8988T (cell line): ENCODE data around the gene C18orf63.
"Not testable (repeated sequence)": the region's sequence is repeated elsewhere in the genome, so short reads cannot be mapped to it uniquely, and the experiment has no call there.

Source experiments
- DNase-seq: peaks from one replicate; pipeline ENCODE4 v3.0.0; 2011

C18orf63 gene

DNA sequence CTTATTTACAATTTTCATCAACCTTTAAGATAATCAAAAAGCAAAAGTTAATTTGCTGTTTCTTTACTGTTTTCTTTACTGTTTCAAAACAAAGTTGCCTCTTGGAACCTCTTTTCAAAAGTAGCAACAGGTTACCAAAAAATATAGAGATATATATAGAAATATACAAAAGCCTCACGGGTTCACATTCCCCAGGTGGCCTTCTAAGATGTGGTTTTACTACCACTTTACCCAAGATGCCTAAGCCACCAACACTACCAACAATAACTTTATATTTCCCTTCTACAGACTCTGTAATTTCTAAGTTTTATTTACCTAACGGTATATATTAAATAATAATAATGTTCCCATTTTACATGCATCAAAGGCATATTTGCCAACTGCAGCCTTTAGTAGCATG, 28.8 kb upstream of the C18orf63 start:
- DNase-seq = no peak

GRCh38 chr18:74288041-74288440, 27.6 kb upstream of the C18orf63 start:
- DNase-seq = no peak

DNA sequence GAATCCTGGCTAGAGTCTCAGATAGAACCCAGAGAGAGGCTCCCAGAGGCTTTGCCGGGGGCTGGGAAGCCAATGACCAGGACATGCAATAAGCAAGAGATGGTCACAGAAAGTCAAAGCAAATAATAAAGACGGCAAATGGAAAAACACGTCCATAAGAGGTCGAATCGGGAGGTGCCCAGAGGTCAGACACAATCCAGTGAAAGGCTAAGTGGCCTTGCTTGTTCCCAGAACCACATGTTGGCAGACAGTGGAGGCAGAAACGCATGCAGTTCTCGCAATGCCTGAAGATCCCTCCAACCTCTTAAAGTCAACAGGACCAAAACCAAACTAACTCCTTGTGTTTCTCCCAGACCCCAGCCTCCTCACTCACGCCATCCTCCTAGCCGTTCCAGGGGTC, 26.9 kb upstream of the C18orf63 start:
- no peak for DNase-seq

- DNase-seq = no peak
These were observed 26.5 kb upstream of the C18orf63 start for GRCh38 chr18:74289137-74289536.

DNA sequence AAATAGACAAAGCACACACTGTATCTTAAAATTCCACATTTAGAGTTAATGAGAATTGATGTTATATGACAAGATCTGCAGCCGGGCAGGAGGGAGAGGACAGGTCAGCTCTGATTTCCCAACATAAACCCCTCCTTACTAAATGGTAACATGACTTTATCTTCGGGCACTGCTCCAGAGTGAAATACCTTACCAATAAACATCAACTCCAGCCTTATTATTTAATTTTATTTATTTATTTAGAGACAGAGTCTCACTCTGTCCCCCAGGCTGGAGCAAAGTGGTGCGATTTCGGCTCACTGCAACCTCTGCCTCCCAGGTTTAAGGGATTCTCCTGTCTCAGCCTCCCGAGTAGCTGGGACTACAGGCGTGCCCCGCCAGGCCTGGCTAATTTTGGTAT, 25.6 kb upstream of the C18orf63 start:
- no peak for DNase-seq

- DNase-seq = no peak
These were observed 24.7 kb upstream of the C18orf63 start for GRCh38 chr18:74290794-74291471.

DNA sequence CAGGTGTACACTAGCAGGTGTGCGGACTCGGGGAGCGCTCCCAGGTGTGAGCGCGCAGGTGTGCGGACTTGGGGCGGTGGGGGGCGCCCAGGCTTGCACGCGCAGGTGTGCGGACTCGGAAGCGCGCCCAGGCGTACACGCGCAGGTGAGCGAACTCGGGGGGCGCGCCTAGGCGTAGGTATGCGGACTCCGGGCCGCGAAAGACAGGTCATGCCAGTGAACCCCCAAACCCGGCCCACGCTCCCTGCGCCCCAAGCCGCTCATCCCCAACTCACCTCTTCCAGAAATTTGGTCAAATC, 24.2 kb upstream of the C18orf63 start:
- no peak for DNase-seq

GRCh38 chr18:74291771-74292540, 23.7 kb upstream of the C18orf63 start, which contains the start of gene CYB5A:
Gene CYB5A (minus strand): TSS chr18:74291963. CDS start chr18:74291875, 88 bp downstream.
- DNase-seq = peak; percentile 72

DNA sequence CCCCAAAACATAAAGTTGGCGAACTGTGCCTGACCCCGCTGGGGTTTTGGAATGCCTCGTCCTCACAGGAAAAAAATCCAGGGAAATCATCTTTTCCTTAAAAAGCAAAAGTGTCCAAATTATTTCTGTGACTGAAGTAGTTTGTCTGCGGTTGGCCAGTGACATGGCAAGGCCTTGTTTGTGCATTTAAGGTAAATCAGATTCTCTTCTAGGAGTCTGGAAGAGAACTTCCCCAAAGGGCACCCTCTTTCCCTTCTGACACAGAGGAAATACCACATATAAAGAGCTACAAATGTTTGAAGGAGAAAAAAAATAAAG, 23.1 kb upstream of the C18orf63 start:
- no peak for DNase-seq

DNA sequence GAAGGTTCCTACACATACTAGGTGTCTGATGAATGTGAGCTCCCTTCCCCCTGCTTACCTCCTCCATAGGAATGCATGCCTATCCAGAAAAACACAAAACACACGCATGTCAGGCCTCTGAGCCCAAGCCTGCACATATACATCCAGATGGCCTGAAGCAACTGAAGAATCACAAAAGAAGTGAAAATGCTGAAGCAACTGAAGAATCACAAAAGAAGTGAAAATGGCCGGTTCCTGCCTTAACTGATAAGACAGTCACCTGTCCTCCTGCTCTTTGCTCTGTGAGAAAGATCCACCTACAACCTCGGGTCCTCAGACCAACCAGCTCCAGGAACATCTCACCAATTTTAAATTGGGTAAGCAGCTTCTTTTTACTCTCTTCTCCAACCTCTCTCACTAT, 22.7 kb upstream of the C18orf63 start:
- not testable (repeated sequence) for DNase-seq

GRCh38 chr18:74294526-74294925, 21.1 kb upstream of the C18orf63 start:
- DNase-seq = no peak

DNA sequence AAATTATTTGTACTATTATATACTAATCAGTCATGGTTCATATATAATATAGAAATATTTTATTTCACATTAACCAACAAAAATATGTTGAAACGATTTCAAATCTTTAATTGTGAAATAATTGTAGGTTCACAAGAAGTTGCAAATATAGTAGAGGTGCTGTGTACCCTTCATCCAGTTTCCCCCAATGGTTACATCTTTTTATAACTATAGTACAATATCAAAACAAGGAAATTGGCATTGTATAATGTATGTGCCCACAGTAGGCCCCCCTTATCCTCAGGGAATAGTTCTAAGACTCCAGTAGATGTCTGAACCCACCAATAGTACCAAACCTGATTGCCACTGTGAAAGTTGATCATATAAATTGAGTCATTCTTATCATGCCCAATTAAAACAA, 16.5 kb upstream of the C18orf63 start:
- no peak for DNase-seq

DNA sequence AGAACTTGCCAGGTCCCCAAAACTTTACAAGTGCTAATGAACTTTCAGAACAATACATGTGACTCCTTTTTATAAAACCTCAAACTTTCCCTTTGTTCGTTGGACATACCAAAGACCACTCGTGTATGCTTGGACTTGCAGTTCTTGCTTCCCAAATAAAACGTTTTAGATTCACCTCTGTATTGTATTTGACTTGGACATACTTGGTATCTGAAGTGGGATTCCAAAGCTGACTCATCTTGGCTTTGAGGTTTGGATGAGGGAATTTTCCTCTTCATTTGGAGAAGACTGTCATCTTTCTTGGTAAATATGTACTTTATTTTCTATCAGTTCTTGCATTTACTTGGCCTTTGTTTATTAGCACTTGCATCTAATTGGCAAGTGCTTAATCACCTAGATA, 15.9 kb upstream of the C18orf63 start:
- no peak for DNase-seq

DNA sequence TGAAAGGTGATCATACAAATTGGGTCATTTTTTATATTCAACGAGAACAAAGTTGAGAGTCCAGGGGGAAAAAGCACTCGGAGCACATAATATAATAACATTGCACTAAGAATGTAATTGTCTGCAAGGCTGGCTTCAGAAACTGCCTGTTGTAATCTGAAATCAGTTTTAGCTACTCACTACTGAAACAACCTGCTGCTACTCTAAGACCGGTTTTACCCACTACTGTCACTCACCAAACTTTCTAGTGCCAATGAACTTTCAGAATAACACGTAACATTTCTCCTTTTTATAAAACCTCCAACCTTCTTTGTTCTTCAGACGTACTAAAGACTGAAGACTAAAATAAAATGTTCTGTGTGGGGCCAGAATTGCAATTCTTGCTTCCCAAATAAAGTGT, 12.3 kb upstream of the C18orf63 start:
- no peak for DNase-seq

DNA sequence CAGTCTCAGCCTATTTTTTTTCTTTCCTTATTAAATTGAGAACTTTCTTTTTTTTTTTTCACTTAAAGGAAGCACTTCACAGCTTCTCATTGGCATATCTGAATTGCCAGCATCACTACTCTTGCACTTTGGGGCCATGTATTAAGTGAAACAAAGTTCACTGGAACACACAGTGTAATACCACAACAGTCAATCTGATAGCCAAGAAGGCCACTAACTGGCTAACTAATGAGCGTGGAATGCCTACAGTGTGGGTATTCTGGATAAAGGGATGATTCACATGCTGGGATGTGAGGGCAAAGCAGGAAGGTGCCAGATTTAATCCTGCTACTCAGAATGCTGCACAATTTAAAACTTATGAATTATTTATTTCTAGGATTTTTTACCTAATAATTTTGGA, 11.7 kb upstream of the C18orf63 start:
- DNase-seq = no peak

DNA sequence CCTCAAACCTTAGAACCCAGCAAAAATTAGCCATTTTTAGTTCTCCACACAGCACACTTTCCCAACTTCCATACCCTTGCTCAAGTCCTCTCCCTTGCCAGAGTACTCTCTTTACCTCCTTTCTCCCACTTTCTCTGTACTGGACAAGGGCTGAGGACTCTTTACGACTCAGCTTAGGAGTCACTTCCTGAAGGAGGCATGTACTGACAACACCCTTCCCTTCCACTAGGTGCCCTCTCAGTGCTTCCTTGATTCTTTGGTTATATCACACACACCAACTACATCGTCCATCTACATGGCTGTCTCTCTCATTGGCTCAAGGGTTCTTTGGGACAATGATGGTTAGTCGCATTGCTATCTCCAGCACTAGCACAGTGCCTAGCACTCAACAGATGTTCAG, 5.2 kb upstream of the C18orf63 start:
- DNase-seq = no peak

- DNase-seq = no peak
These were observed 4.6 kb upstream of the C18orf63 start for GRCh38 chr18:74311000-74311399.

DNA sequence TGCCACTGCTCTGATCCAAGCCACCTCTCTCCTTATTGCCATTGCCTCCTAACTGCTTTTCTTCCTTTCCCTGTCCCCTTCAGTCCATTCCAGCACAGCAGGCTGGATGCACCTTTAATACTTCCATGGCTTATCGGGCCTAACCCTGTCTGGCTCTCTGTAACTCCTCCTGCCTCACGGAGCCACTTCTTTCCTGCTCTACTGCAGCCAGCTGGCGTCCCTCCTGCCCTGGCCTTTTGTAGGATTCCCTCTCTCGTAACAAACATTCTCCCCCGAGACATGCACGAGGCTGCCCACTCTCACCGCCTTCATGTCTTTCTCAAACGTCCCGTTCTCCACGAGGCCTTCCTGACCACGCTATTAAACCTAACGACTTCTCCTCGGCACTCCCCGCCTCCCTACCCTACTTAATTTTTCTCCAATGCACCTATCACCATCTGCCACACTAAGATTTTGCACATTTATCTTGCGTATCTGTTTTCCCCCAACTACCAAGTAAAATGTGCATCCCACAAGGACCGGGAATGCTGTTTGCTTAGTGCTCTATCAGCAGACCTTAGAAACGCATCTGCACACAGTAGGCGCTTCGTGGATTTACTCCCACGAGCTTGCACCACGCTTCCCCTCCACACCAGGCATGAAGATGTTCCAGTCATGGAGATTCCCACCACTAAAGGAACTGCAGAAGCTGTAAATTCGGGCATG, 728 bp upstream of the C18orf63 start:
- DNase-seq = no peak

DNA sequence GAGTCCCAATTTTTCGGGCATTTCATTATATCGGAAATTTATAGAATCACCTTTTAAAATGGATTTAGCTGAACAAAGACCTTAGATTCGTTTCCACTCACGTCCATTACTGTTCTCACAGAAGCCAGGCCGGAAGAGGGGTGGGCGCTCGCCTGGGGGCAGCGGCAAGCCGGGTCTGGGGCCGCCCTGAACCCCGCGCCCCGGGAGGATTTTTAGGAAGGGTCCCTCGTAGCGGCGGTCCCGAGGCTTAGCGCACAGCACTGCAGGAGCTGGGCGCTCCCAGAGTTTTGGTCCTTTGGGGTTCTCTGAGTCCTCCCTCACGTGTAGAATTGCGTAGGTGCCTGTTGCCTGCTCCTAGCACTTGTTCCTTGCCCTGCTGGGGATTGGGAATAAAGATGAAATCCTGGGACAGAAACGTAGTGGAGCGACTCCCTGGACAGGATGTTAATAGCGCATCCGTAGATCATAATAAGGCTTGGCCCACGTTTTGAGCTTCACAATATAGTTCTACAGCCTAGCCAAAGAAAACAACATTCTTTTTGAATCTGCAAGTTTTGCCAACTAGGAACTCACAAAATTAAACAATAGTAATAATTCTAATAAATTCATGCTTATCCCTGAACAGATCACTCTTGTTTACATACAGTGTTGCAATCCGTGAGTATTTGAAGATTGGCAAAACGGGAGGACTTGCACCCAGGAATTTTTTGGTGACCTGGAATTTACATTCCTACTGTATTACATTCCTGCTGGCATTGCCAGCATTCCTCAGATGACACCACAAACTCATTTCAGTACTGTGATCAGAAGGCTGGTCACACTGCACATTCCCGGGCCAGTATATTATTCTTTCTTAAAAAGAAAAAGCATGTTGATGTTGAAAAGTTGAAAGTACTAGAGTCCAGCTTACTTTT, 875 bp downstream of the C18orf63 start:
- no peak for DNase-seq

GRCh38 chr18:74326231-74326630, 10.6 kb downstream of the C18orf63 start:
- DNase-seq = no peak

- DNase-seq = not testable (repeated sequence)
These were observed 11.2 kb downstream of the C18orf63 start for GRCh38 chr18:74326791-74327190.

GRCh38 chr18:74328206-74328605, 12.6 kb downstream of the C18orf63 start:
- DNase-seq = no peak

DNA sequence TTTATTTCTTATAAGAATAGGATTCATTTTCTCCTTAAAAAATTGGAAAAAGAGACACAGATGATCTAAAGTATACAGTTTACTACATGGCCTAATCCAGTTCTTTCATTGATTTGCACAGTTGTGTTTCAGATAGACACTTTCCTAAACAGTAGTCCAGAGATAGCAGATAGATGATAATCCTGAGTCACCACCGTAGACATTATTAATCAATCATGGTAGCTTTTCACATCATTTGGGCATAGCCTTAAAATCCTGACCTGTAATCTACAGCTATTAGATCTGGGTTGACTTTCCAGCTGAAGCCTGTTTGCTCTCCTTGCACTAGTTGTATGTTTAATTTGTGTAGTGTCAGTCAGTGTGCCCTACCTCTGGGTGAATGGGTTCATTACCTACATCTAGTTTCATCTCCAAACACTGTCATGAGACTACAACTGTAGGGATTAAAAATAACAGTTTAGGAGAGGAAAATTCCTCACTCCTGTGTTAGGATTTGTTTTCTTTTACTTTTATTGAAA, 14.1 kb downstream of the C18orf63 start:
- DNase-seq = no peak
